HEK293 (cell line): ENCODE measurements around the gene JAZF1.

Experiments used
- CTCF ChIA-PET: fragments of 350-600 bp; formaldehyde crosslinking; extraction: SDS; loops from one replicate; lab custom pipeline; 2021; ENCODE audit warnings: antibody characterized with exemption; lab: Yijun Ruan, JAX
- POLR2A ChIA-PET: fragments of 300-600 bp; formaldehyde crosslinking; extraction: SDS; loops from one replicate; lab custom pipeline; 2020; ENCODE audit warnings: antibody characterized with exemption, inconsistent platforms; lab: Yijun Ruan, JAX
- H3K27ac ChIP-seq: fragments of 200-500 bp; sonication (Bioruptor generic); 2 replicates; pipeline ENCODE4 v1.5.1; 2014; ENCODE audit warnings: low read depth, low read length, control low read depth, inconsistent platforms; ENCODE audit errors: extremely low read depth
- H3K36me3 ChIP-seq, 2 experiments: fragments of 200-500 bp in 1 of 2; sonication (Bioruptor generic) in 1 of 2; 1 replicate in 1 of 2; 2 replicates in 1 of 2; pipeline ENCODE4 v1.5.1; 2014 to 2017; ENCODE audit warnings: inconsistent platforms in 2 of 2, low read length in 2 of 2; ENCODE audit not compliant: control insufficient read depth in 2 of 2, insufficient read depth in 1 of 2
- H3K4me1 ChIP-seq: fragments of 200-500 bp; sonication (Bioruptor generic); 2 replicates; pipeline ENCODE4 v1.5.1; 2014; ENCODE audit warnings: mild to moderate bottlenecking, low read length, inconsistent platforms; ENCODE audit not compliant: control insufficient read depth, insufficient read depth
- H3K4me3 ChIP-seq: 2 replicates; pipeline ENCODE4 v1.5.1; 2011; ENCODE audit warnings: low read depth, mild to moderate bottlenecking, control low read depth, low read length, moderate library complexity
- H3K9me3 ChIP-seq: fragments of 200-500 bp; sonication (Bioruptor generic); 2 replicates; pipeline ENCODE4 v1.5.1; 2014; ENCODE audit warnings: low read depth, low read length, inconsistent platforms; ENCODE audit not compliant: control insufficient read depth, insufficient read depth
- KLF17 ChIP-seq: fragments of 450-650 bp; formaldehyde crosslinking; IDR thresholded peaks from 2 replicates; pipeline ENCODE4 v1.5.1; 2016; ENCODE audit warnings: missing biosample characterization, missing genetic modification characterization
- OSR2 ChIP-seq: fragments of 450-650 bp; formaldehyde crosslinking; IDR thresholded peaks from 2 replicates; pipeline ENCODE4 v1.5.1; 2016; ENCODE audit warnings: missing biosample characterization, missing genetic modification characterization
- OVOL3 ChIP-seq: fragments of 450-650 bp; formaldehyde crosslinking; IDR thresholded peaks from 2 replicates; pipeline ENCODE4 v1.5.1; 2016; ENCODE audit warnings: missing biosample characterization, missing genetic modification characterization
- PRDM1 ChIP-seq: fragments of 450-650 bp; formaldehyde crosslinking; IDR thresholded peaks from 2 replicates; pipeline ENCODE4; 2016; ENCODE audit warnings: missing biosample characterization, missing genetic modification characterization
- PRDM10 ChIP-seq: fragments of 450-650 bp; formaldehyde crosslinking; IDR thresholded peaks from 2 replicates; pipeline ENCODE4 v1.5.1; 2016; ENCODE audit warnings: missing biosample characterization, missing genetic modification characterization
- REST ChIP-seq: fragments of 450-650 bp; formaldehyde crosslinking; IDR thresholded peaks from 2 replicates; pipeline ENCODE4 v1.5.1; 2016; ENCODE audit warnings: missing biosample characterization, missing genetic modification characterization
- WT1 ChIP-seq: fragments of 450-650 bp; formaldehyde crosslinking; IDR thresholded peaks from 2 replicates; pipeline ENCODE4 v1.5.1; 2016; ENCODE audit warnings: missing biosample characterization, missing genetic modification characterization
- YY1 ChIP-seq: fragments of 450-650 bp; formaldehyde crosslinking; IDR thresholded peaks from 2 replicates; pipeline ENCODE4 v1.5.1; 2018; ENCODE audit warnings: missing biosample characterization, missing genetic modification characterization
- ZFP69B ChIP-seq: fragments of 450-650 bp; formaldehyde crosslinking; IDR thresholded peaks from 2 replicates; pipeline ENCODE4 v1.5.1; 2016; ENCODE audit warnings: missing biosample characterization, missing genetic modification characterization
- ZNF214 ChIP-seq: fragments of 450-650 bp; formaldehyde crosslinking; IDR thresholded peaks from 2 replicates; pipeline ENCODE4 v1.5.1; 2017; ENCODE audit warnings: missing biosample characterization, mild to moderate bottlenecking, missing genetic modification characterization, borderline replicate concordance
- ZNF23 ChIP-seq: fragments of 450-650 bp; formaldehyde crosslinking; IDR thresholded peaks from 2 replicates; pipeline ENCODE4 v1.5.1; 2016; ENCODE audit warnings: missing biosample characterization, missing genetic modification characterization, borderline replicate concordance
- ZNF248 ChIP-seq: fragments of 450-650 bp; formaldehyde crosslinking; IDR thresholded peaks from 2 replicates; pipeline ENCODE4 v1.5.1; 2017; ENCODE audit warnings: missing biosample characterization, missing genetic modification characterization
- ZNF292 ChIP-seq: fragments of 450-650 bp; formaldehyde crosslinking; IDR thresholded peaks from 2 replicates; pipeline ENCODE4 v1.5.1; 2016; ENCODE audit warnings: low read depth, missing biosample characterization, missing genetic modification characterization, borderline replicate concordance
- ZNF324 ChIP-seq: fragments of 450-650 bp; formaldehyde crosslinking; IDR thresholded peaks from 2 replicates; pipeline ENCODE4 v1.5.1; 2016; ENCODE audit warnings: missing biosample characterization, missing genetic modification characterization
- ZNF473 ChIP-seq: fragments of 450-650 bp; formaldehyde crosslinking; IDR thresholded peaks from 2 replicates; pipeline ENCODE4 v1.5.1; 2017; ENCODE audit warnings: missing biosample characterization, missing genetic modification characterization
- ZNF629 ChIP-seq: fragments of 450-650 bp; formaldehyde crosslinking; IDR thresholded peaks from 2 replicates; pipeline ENCODE4 v1.5.1; 2017; ENCODE audit warnings: missing biosample characterization, missing genetic modification characterization
- ZNF768 ChIP-seq: fragments of 450-650 bp; formaldehyde crosslinking; IDR thresholded peaks from 2 replicates; pipeline ENCODE4 v1.5.1; 2018; ENCODE audit warnings: missing biosample characterization, mild to moderate bottlenecking, missing genetic modification characterization
- TF ChIP-seq, protein P1 (sequence below): fragments of 450-650 bp; formaldehyde crosslinking; IDR thresholded peaks from 2 replicates; pipeline ENCODE4 v1.5.1; 2016; ENCODE audit warnings: missing biosample characterization, missing genetic modification characterization
- TF ChIP-seq, protein P2 (sequence below): fragments of 450-650 bp; formaldehyde crosslinking; IDR thresholded peaks from 2 replicates; pipeline ENCODE4 v1.5.1; 2016; ENCODE audit warnings: missing biosample characterization, missing genetic modification characterization

Gene JAZF1

DNA sequence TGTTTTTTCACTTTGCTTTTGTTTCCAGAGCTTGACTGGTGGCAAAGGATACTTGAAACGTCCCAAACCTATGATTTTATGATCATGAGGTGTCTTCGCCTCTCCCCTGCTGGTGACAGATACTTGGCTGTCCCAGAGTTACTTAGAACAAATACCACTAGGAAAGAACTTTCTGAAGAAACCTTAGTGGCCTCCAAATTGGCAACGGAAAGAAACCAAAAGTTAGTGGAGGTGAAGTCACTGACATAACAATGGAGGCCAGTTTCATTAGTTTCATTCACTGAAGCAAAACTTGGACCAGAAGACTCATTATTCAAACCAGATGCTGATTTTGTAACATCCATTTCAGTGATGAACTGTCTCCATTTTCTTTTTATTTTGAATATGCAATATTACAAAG, 68.6 kb downstream of the JAZF1 start:
- POLR2A ChIA-PET = no interaction called here
- H3K9me3 ChIP-seq = no peaks in the 10 kb centered on the region
- H3K36me3 ChIP-seq = no peaks in the 10 kb centered on the region; a peak in 1 of 3 replicates
- TF ChIP-seq OSR2 (tag by site-specific recombination) (no peak), ZNF23 (no peak), ZNF214 (no peak), REST (tag by site-specific recombination) (no peak), ZNF248 (tag by site-specific recombination) (no peak), YY1 (tag by site-specific recombination) (no peak), PRDM10 (tag by site-specific recombination) (no peak), ZNF768 (no peak), ZFP69B (tag by site-specific recombination) (no peak), ZNF324 (no peak), ZNF292 (tag by site-specific recombination) (no peak), OVOL3 (tag by site-specific recombination) (no peak), ZNF473 (tag by site-specific recombination) (no peak), WT1 (tag by site-specific recombination) (no peak)
- TF ChIP-seq, protein P1, sequence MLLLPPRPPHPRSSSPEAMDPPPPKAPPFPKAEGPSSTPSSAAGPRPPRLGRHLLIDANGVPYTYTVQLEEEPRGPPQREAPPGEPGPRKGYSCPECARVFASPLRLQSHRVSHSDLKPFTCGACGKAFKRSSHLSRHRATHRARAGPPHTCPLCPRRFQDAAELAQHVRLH (tag by site-specific recombination) = no peak
- TF ChIP-seq, protein P2, sequence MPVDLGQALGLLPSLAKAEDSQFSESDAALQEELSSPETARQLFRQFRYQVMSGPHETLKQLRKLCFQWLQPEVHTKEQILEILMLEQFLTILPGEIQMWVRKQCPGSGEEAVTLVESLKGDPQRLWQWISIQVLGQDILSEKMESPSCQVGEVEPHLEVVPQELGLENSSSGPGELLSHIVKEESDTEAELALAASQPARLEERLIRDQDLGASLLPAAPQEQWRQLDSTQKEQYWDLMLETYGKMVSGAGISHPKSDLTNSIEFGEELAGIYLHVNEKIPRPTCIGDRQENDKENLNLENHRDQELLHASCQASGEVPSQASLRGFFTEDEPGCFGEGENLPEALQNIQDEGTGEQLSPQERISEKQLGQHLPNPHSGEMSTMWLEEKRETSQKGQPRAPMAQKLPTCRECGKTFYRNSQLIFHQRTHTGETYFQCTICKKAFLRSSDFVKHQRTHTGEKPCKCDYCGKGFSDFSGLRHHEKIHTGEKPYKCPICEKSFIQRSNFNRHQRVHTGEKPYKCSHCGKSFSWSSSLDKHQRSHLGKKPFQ = no peak
- TF ChIP-seq, all 188 proteins: peak for 0
- no peak overlapping the region for H3K4me3 ChIP-seq
- peaks cover 8% of the 10 kb centered on the region for H3K4me1 ChIP-seq
- CTCF ChIA-PET = no interaction called here
- H3K27ac ChIP-seq = no peak overlapping the region

GRCh38 chr7:28110427-28111012, 70.1 kb downstream of the JAZF1 start:
- CTCF ChIA-PET = no interaction called here

More at GRCh38 chr7:28110427-28111012, 70.1 kb downstream of the JAZF1 start:
- Histone ChIP-seq H3K9me3 (no peaks in the 10 kb centered on the region), H3K36me3 (no peaks in the 10 kb centered on the region; a peak in 1 of 3 replicates), H3K4me1 (peaks cover 15% of the 10 kb centered on the region), H3K4me3 (no peak overlapping the region), H3K27ac (no peak overlapping the region)
- no peak for TF ChIP-seq KLF17
- peak; percentile 94 for TF ChIP-seq PRDM1 (tag by site-specific recombination)
- TF ChIP-seq ZNF629 (tag by site-specific recombination) = no peak
- POLR2A ChIA-PET = no interaction called here
